Measurements from ENCODE around the gene RPP38.

DNA sequence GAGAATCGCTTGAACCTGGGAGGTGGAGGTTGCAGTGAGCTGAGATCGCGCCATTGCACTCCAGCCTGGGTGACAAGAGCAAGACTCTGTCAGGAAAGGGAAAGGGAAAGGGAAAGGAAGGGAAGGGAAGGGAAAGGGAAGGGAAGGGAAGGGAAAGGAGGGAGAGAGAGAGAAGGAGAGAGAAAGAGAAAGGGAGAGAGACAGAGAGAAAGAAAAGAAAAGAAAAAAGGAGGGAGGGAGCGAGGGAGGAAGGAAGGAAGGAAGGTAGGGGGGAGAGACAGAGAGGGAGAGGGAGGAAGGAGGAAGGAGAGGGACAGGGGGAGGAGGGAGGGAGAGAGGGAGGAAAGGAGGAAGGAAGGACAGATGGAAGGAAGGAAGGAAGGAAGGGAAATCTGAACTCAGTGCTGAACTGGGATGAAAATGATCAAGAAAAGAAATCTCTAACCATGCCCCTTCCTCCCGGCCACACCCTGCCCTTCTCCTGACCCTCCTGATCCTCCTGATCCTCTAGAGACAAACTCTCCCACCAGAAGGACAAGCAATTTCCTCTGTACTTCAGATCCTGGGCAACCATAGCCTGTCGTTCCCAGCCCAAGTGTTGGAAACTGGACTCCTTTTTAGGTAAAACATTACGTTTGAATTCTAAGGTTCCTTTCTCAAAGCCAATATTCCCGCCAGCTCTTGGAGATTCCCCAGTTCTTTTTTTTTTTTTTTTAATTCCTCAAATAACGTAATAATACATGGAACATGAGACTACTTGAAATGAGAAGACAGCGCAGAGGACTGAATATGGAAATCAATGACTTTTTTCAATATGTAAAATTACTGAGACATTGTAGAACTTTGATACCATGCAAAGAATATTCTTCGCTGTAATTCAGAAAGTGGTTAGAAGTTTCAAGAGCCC, 39.2 kb downstream of the RPP38 start:
- TF ChIP-seq, protein P1, sequence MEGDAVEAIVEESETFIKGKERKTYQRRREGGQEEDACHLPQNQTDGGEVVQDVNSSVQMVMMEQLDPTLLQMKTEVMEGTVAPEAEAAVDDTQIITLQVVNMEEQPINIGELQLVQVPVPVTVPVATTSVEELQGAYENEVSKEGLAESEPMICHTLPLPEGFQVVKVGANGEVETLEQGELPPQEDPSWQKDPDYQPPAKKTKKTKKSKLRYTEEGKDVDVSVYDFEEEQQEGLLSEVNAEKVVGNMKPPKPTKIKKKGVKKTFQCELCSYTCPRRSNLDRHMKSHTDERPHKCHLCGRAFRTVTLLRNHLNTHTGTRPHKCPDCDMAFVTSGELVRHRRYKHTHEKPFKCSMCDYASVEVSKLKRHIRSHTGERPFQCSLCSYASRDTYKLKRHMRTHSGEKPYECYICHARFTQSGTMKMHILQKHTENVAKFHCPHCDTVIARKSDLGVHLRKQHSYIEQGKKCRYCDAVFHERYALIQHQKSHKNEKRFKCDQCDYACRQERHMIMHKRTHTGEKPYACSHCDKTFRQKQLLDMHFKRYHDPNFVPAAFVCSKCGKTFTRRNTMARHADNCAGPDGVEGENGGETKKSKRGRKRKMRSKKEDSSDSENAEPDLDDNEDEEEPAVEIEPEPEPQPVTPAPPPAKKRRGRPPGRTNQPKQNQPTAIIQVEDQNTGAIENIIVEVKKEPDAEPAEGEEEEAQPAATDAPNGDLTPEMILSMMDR (conservative IDR thresholded peaks at IDR 0.05; ENCODE audit: low read length), result no peak
- no peak for TF ChIP-seq EZH2phosphoT487 (IDR thresholded peaks at IDR 0.05; ENCODE audit: borderline replicate concordance)
